OCI-LY1 (cell line): ENCODE data around the gene ADSL.

ENCODE experiments used
- H2AFZ ChIP-seq: fragments of 200-600 bp; sonication (generic), shearing (Covaris generic); 2 replicates; pipeline ENCODE4 v1.6.0; 2014; ENCODE audit warnings: antibody characterized with exemption, mild to moderate bottlenecking, low read length
- H3F3A ChIP-seq: fragments of 200-600 bp; sonication (generic), shearing (Covaris generic); 2 replicates; pipeline ENCODE4 v1.6.0; 2014; ENCODE audit warnings: mild to moderate bottlenecking, antibody characterized with exemption, low read length, moderate library complexity; ENCODE audit not compliant: insufficient read depth
- H3K27ac ChIP-seq: fragments of 200-600 bp; sonication (generic); 2 replicates; pipeline ENCODE4 v1.5.1; 2014; ENCODE audit warnings: low read length, mixed run types, mild to moderate bottlenecking, low read depth; ENCODE audit not compliant: poor library complexity, severe bottlenecking
- H3K27me3 ChIP-seq: fragments of 200-600 bp; sonication (generic); 2 replicates; pipeline ENCODE4 v1.6.0; 2014; ENCODE audit warnings: antibody characterized with exemption, mild to moderate bottlenecking, low read length, moderate library complexity; ENCODE audit not compliant: insufficient read depth
- H3K36me3 ChIP-seq: fragments of 200-600 bp; sonication (generic); 2 replicates; pipeline ENCODE4 v1.6.1; 2014; ENCODE audit warnings: mild to moderate bottlenecking, antibody characterized with exemption, low read length, moderate library complexity, mixed read lengths; ENCODE audit not compliant: insufficient read depth
- H3K4me1 ChIP-seq: fragments of 200-600 bp; sonication (generic); 2 replicates; pipeline ENCODE4 v1.5.1; 2014; ENCODE audit warnings: mild to moderate bottlenecking, low read length, moderate library complexity; ENCODE audit not compliant: insufficient read depth, severe bottlenecking
- H3K4me2 ChIP-seq: fragments of 200-600 bp; sonication (generic), shearing (Covaris generic); 2 replicates; pipeline ENCODE4 v1.6.1; 2014; ENCODE audit warnings: low read length
- H3K4me3 ChIP-seq: fragments of 200-600 bp; sonication (generic); 2 replicates; pipeline ENCODE4 v1.5.1; 2014; ENCODE audit warnings: low read length, low read depth, mild to moderate bottlenecking, mixed read lengths; ENCODE audit not compliant: poor library complexity, severe bottlenecking
- H3K79me2 ChIP-seq: fragments of 200-600 bp; shearing (Covaris generic); 2 replicates; pipeline ENCODE4 v1.6.1; 2016; ENCODE audit warnings: mixed run types, low read length, mixed read lengths; ENCODE audit not compliant: insufficient read depth
- H3K9ac ChIP-seq: fragments of 200-600 bp; sonication (generic), shearing (Covaris generic); 2 replicates; pipeline ENCODE4 v1.6.1; 2014; ENCODE audit warnings: mild to moderate bottlenecking, low read length, mixed read lengths
- H3K9me2 ChIP-seq: fragments of 200-600 bp; sonication (generic), shearing (Covaris generic); 2 replicates; pipeline ENCODE4 v1.6.1; 2014; ENCODE audit warnings: low read depth, mild to moderate bottlenecking, low read length, mixed read lengths
- H3K9me3 ChIP-seq: fragments of 200-600 bp; shearing (Covaris generic); 2 replicates; pipeline ENCODE4 v1.6.1; 2014; ENCODE audit warnings: low read length, mixed read lengths
- H4K20me1 ChIP-seq: fragments of 200-600 bp; sonication (generic), shearing (Covaris generic); 2 replicates; pipeline ENCODE4 v1.6.0; 2016; ENCODE audit warnings: mild to moderate bottlenecking, low read length; ENCODE audit not compliant: insufficient read depth
- EZH2 ChIP-seq: fragments of 200-600 bp; sonication (generic), shearing (Covaris generic); IDR thresholded peaks from 2 replicates; pipeline ENCODE4 v1.8.0; 2017; ENCODE audit warnings: borderline replicate concordance, mixed run types, mild to moderate bottlenecking, antibody characterized with exemption, low read length, moderate library complexity, mixed read lengths
- TF ChIP-seq, protein P1 (sequence below): fragments of 200-600 bp; sonication (generic), shearing (Covaris generic); IDR thresholded peaks from 2 replicates; pipeline ENCODE4 v1.5.1; 2017; ENCODE audit warnings: mild to moderate bottlenecking, antibody characterized with exemption, low read length, moderate library complexity, mixed read lengths

The ADSL gene

DNA sequence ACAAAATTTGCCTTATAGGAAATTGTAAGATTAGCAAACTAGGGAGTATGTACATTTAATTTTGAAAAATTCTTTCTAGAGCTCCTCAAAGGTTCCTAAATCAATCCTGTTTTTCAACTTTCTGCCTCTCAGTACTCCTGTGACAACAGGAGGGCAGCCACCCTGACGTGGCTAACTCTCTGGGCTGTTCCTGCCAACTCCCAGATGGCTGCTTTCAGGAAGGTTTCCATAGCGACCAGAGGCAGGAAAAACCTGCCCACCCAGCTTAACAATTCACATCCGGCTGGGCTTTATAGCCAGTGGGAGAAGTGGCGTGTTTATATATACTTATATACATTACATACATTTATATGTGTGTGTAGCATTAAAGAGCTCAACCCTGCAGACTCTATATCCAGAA is 50.6 kb downstream of the ADSL start:
- no peaks in the 10 kb centered on the region for H3K27me3 ChIP-seq
- no peaks in the 10 kb centered on the region for H3K9me2 ChIP-seq
- no peak overlapping the region for H2AFZ ChIP-seq
- peaks cover 6% of the 10 kb centered on the region; the same call in 1 of the 2 replicates for H3F3A ChIP-seq
- H3K4me2 ChIP-seq, result no peak overlapping the region
- no peaks in the 10 kb centered on the region for H3K9me3 ChIP-seq
- H3K36me3 ChIP-seq, result peaks cover 32% of the 10 kb centered on the region; the same call in 1 of the 2 replicates
- H3K9ac ChIP-seq, result no peak overlapping the region
- H3K4me3 ChIP-seq, result no peak overlapping the region
- H4K20me1 ChIP-seq, result no peaks in the 10 kb centered on the region
- TF ChIP-seq, protein P1, sequence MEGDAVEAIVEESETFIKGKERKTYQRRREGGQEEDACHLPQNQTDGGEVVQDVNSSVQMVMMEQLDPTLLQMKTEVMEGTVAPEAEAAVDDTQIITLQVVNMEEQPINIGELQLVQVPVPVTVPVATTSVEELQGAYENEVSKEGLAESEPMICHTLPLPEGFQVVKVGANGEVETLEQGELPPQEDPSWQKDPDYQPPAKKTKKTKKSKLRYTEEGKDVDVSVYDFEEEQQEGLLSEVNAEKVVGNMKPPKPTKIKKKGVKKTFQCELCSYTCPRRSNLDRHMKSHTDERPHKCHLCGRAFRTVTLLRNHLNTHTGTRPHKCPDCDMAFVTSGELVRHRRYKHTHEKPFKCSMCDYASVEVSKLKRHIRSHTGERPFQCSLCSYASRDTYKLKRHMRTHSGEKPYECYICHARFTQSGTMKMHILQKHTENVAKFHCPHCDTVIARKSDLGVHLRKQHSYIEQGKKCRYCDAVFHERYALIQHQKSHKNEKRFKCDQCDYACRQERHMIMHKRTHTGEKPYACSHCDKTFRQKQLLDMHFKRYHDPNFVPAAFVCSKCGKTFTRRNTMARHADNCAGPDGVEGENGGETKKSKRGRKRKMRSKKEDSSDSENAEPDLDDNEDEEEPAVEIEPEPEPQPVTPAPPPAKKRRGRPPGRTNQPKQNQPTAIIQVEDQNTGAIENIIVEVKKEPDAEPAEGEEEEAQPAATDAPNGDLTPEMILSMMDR, result no peak
- no peak for TF ChIP-seq EZH2
- H3K4me1 ChIP-seq, result peaks cover 59% of the 10 kb centered on the region
- no peak overlapping the region for H3K27ac ChIP-seq
- H3K79me2 ChIP-seq, result peaks cover 6% of the 10 kb centered on the region; the same call in 1 of the 2 replicates

DNA sequence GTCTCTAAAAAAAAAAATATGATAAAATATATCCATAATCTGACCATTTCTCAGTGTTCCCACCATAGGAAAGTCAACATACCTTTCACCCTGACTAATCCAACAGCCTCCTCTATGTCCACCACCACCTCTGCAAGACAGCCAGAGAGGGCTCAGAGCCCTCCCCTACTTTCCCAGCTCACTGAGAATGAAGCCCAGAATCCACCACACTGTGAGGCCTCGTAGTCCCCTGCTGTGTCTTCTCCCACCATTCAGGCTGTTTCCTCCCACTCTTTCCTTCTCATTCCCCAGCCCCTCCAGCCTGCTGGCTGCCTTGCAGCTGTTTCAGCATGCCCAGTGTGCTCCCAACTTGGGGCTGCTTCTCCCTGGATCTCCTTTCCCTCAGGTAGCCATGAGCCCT is 51.1 kb downstream of the ADSL start:
- Histone ChIP-seq H3K4me2 (no peak overlapping the region), H2AFZ (no peak overlapping the region), H3K4me3 (no peak overlapping the region), H3K36me3 (peaks cover 37% of the 10 kb centered on the region; the same call in 1 of the 2 replicates), H4K20me1 (no peaks in the 10 kb centered on the region), H3K4me1 (peaks cover 59% of the 10 kb centered on the region), H3F3A (peaks cover 10% of the 10 kb centered on the region; the same call in 1 of the 2 replicates), H3K27ac (peak overlapping the region; percentile 96), H3K9me3 (no peaks in the 10 kb centered on the region), H3K79me2 (0 out of 2 replicates have a peak, but pooled peaks cover under 1% of the 10 kb centered on the region), H3K9ac (no peak overlapping the region), H3K9me2 (no peaks in the 10 kb centered on the region), H3K27me3 (no peaks in the 10 kb centered on the region)
- TF ChIP-seq, protein P1, result no peak
- no peak for TF ChIP-seq EZH2

DNA sequence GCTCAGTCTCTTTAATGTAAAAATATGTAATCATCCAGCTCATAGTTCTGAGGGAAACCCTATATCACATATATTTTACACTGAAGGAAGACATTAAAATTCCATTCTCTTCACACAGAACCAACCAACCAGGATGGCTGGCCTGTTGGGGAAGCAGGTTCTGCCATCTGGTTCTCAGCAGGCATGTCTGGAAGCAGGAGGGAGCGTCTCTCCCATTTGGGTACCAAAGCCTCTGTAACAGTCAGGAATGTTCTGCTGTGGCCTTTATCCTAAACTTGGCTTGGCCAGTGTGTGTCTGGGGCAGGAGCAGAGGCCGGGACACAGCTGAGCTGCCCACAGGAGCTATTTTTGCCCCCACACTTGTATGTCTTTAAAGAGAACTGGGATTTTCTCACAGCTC is 53.3 kb downstream of the ADSL start:
- peak overlapping the region; percentile 49; the same call in 1 of the 2 replicates for H3K9ac ChIP-seq
- H3K36me3 ChIP-seq, result peaks cover 47% of the 10 kb centered on the region
- H3K27ac ChIP-seq, result peak overlapping the region; percentile 96
- H3K4me3 ChIP-seq, result peak overlapping the region; percentile 13
- no peaks in the 10 kb centered on the region for H3K9me3 ChIP-seq
- peaks cover 10% of the 10 kb centered on the region; the same call in 1 of the 2 replicates for H3F3A ChIP-seq
- H4K20me1 ChIP-seq, result no peaks in the 10 kb centered on the region
- H3K4me1 ChIP-seq, result peaks cover 56% of the 10 kb centered on the region
- TF ChIP-seq, protein P1, result no peak
- TF ChIP-seq EZH2, result no peak
- H3K27me3 ChIP-seq, result no peaks in the 10 kb centered on the region
- H3K9me2 ChIP-seq, result no peaks in the 10 kb centered on the region
- H2AFZ ChIP-seq, result no peak overlapping the region
- H3K4me2 ChIP-seq, result peak overlapping the region; percentile 38
- no peaks in the 10 kb centered on the region for H3K79me2 ChIP-seq
